ENCODE results near the gene CC2D2A. TPM values are rescaled to one million over a fixed set of nuclear protein-coding genes. Genes with fewer than 3 reads are reported as not detected.

The CC2D2A gene
- total RNA-seq, 3 donors from 2014 or later, result 10.7 to 22.9 (median 14.9) TPM

DNA sequence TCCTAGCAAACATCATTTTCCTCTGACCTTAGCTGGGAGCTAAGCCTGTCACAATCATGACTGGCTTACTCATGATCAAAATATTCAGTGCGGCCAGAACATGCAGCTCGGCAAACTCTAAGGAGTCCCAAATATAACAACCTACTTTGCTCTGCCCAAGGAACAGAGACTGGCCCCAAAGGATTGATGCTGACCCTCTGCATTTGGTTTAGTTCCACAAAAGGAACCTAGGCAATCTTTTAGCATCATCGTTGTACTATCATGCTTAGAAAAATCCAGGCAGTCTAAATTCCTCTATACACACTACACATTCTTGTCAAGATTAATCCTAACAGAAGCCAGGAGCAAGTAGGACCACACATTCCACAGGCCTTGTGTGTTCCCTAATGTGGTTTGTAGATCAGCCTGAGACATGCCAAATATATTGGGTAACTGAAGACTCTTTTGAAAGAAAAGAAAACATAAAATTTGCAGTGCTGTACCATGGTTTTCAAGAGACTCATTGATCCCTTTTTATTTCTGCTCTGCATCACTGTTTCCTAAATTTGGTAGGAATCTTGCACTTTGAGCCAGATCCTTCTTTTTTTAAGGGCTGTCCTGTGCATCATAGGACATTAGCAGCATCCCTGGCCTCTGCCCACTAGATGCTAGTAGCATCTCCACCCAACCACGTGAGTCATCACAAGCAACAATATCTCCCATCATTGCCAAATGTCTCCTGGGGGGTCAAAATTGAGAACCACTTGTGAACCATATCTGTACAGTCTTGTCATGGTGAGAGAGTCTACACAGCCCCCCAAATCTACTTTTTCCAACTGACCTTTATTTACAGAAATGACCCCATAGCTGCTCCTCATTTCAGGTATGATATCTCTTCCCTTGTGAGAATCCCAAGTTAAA, 17.6 kb upstream of the CC2D2A start:
- no peak for DNase-seq (ENCODE audit: low spot score in 2 of 2)
- Histone ChIP-seq H3K4me1 (no peaks in the 10 kb centered on the region), H3K27ac (peak overlapping the region; percentile 34 to 55)

DNA sequence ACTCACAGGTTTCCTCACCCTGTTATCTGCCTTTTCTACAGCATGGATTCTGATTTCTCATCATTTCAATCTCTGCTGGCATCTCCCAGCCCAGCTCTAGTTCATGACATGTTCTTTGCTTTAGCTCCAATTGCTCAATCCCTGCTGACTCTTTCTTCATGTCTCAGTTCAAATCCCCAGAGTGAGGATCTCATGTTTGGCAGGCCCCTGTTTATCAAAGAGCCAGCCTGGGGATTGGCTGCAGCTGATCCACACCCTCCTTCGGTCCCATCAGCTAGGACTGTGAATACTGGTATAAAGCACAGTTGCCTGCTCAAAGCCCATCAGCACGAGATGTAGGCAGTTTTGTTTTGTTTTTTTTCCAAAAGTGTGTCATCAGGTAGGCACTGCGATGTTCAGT, 14.4 kb upstream of the CC2D2A start:
- H3K9me3 ChIP-seq, result no peaks in the 10 kb centered on the region
- intact Hi-C loops (cut with DNase I; ENCODE audit: low total_unique reads), result loop anchor here (5.0 kb wide), 1 partner anchor 223 kb away; no protein-coding TSS in a partner anchor
- H3K27me3 ChIP-seq, result no peaks in the 10 kb centered on the region
- peak in 1 of 2 donors; percentile 20 for DNase-seq (ENCODE audit: low spot score in 2 of 2)
- peak overlapping the region; percentile 50 to 70 for H3K27ac ChIP-seq
- TF ChIP-seq, protein P1, sequence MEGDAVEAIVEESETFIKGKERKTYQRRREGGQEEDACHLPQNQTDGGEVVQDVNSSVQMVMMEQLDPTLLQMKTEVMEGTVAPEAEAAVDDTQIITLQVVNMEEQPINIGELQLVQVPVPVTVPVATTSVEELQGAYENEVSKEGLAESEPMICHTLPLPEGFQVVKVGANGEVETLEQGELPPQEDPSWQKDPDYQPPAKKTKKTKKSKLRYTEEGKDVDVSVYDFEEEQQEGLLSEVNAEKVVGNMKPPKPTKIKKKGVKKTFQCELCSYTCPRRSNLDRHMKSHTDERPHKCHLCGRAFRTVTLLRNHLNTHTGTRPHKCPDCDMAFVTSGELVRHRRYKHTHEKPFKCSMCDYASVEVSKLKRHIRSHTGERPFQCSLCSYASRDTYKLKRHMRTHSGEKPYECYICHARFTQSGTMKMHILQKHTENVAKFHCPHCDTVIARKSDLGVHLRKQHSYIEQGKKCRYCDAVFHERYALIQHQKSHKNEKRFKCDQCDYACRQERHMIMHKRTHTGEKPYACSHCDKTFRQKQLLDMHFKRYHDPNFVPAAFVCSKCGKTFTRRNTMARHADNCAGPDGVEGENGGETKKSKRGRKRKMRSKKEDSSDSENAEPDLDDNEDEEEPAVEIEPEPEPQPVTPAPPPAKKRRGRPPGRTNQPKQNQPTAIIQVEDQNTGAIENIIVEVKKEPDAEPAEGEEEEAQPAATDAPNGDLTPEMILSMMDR (IDR thresholded peaks at IDR 0.05), result no peak
- TF ChIP-seq POLR2A (IDR thresholded peaks at IDR 0.05) (no peak), POLR2AphosphoS5 (IDR thresholded peaks at IDR 0.05) (peak; percentile 52 to 94 (median 84))
- no peaks in the 10 kb centered on the region for H3K4me1 ChIP-seq
- H3K36me3 ChIP-seq, result no peaks in the 10 kb centered on the region
- no peak overlapping the region for H3K4me3 ChIP-seq

More for the DNA sequence above, 17.6 kb upstream of the CC2D2A start:
- no peak overlapping the region for H3K4me3 ChIP-seq
- intact Hi-C loops (cut with DNase I; ENCODE audit: low total_unique reads), result no loop called here
- H3K9me3 ChIP-seq, result no peaks in the 10 kb centered on the region
- TF ChIP-seq POLR2AphosphoS5 (IDR thresholded peaks at IDR 0.05), result peak in 1 of 3 donors; percentile 64
- TF ChIP-seq POLR2A (IDR thresholded peaks at IDR 0.05), result no peak
- no peaks in the 10 kb centered on the region for H3K36me3 ChIP-seq
- H3K27me3 ChIP-seq, result no peaks in the 10 kb centered on the region

DNA sequence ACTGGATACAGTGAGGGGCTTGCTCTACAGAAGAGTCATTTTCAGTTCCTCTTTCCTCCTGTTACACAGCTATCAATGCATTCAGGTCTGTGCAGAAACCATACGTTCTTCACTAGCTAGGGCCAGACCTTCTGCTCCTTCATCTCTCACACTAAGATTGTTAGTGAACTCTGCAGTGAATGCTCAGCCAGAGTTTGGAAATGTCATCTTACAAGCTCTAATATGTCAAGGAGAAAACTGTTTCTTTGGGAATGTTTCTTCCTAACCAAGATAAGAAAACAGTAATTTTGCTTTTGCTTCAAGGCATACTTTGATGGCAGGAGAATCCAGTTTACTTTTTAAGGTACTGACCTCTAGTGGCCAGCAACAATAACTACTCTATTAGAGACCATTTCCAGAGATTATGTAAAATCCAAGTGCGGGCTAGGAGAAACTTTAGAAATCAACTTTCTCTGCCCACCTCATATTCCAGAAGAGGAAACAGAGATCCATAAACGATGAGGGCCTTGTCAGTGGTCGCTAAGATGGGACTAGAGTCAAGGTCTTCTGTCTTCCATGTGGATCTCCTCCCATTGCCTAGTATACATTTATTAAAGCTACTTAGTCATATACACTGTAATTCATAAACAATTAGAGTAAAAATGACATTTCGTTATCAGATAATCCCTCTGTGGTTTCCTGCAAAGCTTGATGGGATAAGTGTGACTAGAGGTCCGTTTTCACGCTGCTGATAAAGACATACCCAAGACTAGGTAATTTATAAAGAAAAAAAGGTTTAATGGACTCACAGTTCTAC, 12.1 kb upstream of the CC2D2A start:
- Histone ChIP-seq H3K9me3 (no peaks in the 10 kb centered on the region), H3K4me1 (no peaks in the 10 kb centered on the region), H3K36me3 (no peaks in the 10 kb centered on the region), H3K27ac (peak overlapping the region in 1 of 2 donors; percentile 8), H3K27me3 (no peaks in the 10 kb centered on the region), H3K4me3 (no peak overlapping the region)
- TF ChIP-seq, protein P1 (IDR thresholded peaks at IDR 0.05), result peak; percentile 64 to 80 (median 75)
- TF ChIP-seq POLR2AphosphoS5 (IDR thresholded peaks at IDR 0.05), result no peak
- DNase-seq (ENCODE audit: low spot score in 2 of 2), result no peak
- intact Hi-C loops (cut with DNase I; ENCODE audit: low total_unique reads), result loop anchor here (1.0 to 5.0 kb wide), 2 partner anchors 15 to 225 kb away; no protein-coding TSS in a partner anchor

DNA sequence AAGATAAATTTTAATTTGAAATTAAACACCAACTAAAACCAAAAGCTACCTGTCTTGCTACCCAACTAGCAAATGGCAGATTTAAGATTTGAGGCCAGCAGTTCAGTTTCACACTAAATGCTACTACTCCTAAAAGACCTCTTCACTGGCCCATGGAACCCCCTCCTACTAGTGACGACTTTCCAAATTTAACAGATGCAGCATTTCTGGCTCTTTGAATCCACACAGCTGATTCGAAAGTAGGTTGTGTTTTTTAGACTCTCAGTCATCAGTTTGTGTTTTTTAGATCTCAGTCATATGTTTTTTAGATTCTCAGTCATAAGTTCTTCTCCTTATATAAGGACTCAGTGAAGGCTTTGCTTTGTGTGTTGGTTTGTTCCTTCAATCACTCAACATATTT, 11.1 kb upstream of the CC2D2A start:
- Histone ChIP-seq H3K4me3 (no peak overlapping the region), H3K27me3 (no peaks in the 10 kb centered on the region), H3K4me1 (no peaks in the 10 kb centered on the region), H3K27ac (no peak overlapping the region), H3K36me3 (no peaks in the 10 kb centered on the region), H3K9me3 (no peaks in the 10 kb centered on the region)
- TF ChIP-seq, protein P1 (IDR thresholded peaks at IDR 0.05), result no peak
- TF ChIP-seq POLR2A (IDR thresholded peaks at IDR 0.05) (no peak), POLR2AphosphoS5 (IDR thresholded peaks at IDR 0.05) (no peak)
- DNase-seq (ENCODE audit: low spot score in 2 of 2), result no peak
- intact Hi-C loops (cut with DNase I; ENCODE audit: low total_unique reads), result loop anchor here (5.0 kb wide), 1 partner anchor 226 kb away; no protein-coding TSS in a partner anchor

DNA sequence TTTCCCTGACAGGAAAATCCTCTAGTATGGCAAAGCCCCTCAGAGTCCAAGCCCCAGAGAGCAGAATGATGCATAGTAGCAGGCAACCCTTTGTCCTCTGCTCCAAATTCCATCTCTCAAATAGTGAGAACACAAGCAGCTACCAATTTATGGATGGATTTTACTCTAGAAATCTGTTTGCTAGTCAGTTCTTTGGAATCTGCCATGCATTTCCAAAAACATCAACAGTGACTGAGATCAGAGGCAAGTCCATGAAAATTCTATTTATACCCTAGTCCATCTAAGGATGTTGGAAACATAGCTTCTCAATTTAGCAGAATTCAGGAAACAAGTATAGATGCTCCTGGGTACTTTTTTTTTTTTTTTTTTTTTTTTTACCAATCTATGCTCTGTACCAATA, 10.0 kb upstream of the CC2D2A start:
- Histone ChIP-seq H3K9me3 (no peaks in the 10 kb centered on the region), H3K4me1 (no peaks in the 10 kb centered on the region), H3K4me3 (no peak overlapping the region), H3K27ac (no peak overlapping the region), H3K36me3 (no peaks in the 10 kb centered on the region), H3K27me3 (no peaks in the 10 kb centered on the region)
- TF ChIP-seq, protein P1 (IDR thresholded peaks at IDR 0.05), result no peak
- no peak for TF ChIP-seq POLR2AphosphoS5 (IDR thresholded peaks at IDR 0.05)
- TF ChIP-seq POLR2A (IDR thresholded peaks at IDR 0.05), result no peak
- intact Hi-C loops (cut with DNase I; ENCODE audit: low total_unique reads), result loop anchor here (5.0 kb wide), 1 partner anchor 227 kb away; no protein-coding TSS in a partner anchor
- no peak for DNase-seq (ENCODE audit: low spot score in 2 of 2)
